AG08395 (cell line): ENCODE data around the gene SLC25A20.
A peak's percentile ranks its signal among the peaks of the same experiment; 100 is the strongest.
"Not testable (repeated sequence)": the region's sequence is repeated elsewhere in the genome, so short reads cannot be mapped to it uniquely, and the experiment has no call there.

ENCODE experiments used
- DNase-seq: peaks from one replicate; pipeline ENCODE4 v3.0.0; 2012; ENCODE audit warnings: mixed read lengths, low spot score

The SLC25A20 gene

DNA sequence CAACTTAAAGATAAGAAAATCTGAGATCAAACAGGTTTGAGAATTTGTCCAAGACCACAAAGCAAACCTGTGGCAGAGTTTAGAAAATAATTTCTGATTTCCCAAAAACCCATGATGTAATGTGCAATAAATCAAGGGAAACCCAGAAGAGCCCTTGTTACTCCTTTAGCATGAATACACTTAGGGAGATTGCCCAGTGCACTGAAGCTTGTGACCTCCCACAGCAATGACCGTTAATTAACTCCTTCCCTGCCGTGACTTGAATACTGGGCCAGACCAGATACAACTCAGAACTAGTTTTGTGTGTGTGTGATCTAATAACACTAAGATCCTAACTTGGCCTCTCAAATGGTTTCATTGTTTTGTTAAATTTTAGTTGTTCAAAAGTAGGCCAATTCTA, 53.5 kb downstream of the SLC25A20 start:
- DNase-seq, result no peak

GRCh38 chr3:48837163-48837562, 61.5 kb downstream of the SLC25A20 start:
- no peak for DNase-seq

DNA sequence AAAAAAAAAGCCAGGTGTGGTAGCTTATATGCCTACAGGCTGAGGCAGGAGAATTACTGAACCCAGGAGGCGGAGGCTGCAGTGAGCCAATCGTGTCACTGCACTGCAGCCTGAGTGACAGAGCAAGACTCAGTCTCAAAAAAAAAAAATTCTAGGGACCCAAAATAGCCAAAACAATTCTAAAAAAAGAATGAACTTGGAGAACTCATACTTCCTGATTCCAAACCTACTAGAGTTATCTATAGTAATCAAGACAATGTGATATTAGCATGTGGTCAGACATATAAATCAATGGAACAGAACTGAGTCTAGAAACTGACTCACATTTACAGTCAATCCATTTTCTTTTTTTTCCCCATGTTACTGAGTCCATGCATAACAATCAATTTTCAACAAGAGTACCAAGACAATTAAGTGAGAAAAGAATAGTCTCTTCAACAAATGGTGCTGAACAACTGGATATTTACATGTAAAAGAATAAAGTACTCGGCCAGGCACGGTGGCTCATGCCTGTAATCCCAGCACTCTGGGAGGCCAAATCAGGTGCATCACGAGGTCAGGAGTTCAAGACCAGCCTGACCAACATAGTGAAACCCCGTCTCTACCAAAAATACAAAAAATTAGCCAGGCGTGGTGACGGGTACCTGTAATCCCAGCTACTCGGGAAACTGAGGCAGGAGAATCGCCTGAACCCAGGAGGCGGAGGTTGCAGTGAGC, 62.9 kb downstream of the SLC25A20 start:
- DNase-seq, result no peak

GRCh38 chr3:48832684-48833083, 66.0 kb downstream of the SLC25A20 start:
- no peak for DNase-seq

- no peak for DNase-seq
These were observed 68.0 kb downstream of the SLC25A20 start for GRCh38 chr3:48830715-48831114.

DNA sequence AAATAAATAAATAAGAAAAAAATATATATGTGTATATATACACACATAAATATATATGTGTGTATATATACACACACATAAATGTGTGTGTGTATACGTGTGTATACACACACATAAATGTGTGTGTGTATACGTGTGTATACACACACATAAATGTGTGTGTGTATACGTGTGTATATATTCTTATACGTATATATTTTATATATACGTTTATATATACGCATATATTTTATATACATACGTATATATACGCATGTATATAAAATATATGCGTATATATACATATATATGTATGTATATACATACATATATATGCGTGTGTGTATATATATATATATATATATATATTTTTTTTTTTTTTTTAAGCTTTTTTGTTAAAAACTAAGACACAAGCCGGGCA, 69.2 kb downstream of the SLC25A20 start:
- not testable (repeated sequence) for DNase-seq

GRCh38 chr3:48827874-48828273, 70.8 kb downstream of the SLC25A20 start:
- not testable (repeated sequence) for DNase-seq

- DNase-seq, result peak; percentile 83
These were observed 72.2 kb downstream of the SLC25A20 start for GRCh38 chr3:48826451-48826850.

DNA sequence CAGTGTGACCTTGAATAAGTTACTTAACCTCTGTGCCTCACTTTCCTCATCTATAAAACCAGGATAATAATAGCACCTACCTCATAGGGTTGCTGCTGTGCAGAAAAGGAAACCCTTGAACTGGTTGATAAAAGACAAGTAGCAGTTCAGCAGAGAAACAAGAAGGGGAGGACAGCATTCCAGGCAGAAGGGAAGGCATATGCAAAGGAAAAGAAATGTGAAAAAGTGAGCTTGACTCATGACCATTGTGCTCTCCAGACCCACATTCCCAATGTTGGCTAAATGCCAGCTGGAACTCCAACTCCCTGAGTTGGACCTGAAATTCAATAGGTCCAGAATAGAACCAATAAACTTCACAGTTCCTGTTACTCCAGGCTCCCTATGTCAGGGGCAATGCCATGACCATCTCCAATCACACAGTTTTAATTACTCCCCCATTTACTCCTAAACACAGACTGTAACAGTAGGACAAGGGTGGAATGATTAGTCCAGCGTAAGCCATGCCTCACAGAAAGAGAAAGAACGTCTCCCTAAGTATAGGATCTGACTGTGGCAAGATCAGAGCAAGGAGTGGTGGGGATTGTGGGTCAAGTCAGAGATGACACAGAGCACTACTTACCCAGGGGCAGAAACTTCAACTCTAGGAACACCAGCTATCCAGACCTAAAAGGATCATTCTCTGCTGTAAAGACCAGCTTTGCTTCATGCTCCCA, 77.9 kb downstream of the SLC25A20 start:
- peak; percentile 38 for DNase-seq

GRCh38 chr3:48819234-48820221, 79.2 kb downstream of the SLC25A20 start:
- no peak for DNase-seq

DNA sequence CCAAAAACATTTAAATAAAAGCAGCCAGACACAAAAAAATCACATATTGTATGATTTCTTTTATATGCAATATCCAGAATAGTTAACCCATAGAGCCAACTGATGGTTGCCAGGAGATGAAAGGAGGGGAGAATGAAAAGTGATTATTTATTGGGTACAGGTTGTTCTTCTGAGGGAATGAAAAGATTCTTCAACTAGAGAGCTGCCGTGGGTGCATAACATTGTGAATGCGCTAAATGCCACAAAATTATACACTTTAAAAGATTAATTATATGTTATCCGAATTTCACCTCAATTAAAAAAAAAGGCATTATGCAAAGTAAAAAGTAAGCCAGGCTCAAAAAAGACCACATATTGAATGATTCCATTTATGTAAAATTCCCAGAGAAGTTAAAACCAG, 87.2 kb downstream of the SLC25A20 start:
- no peak for DNase-seq
